ENCODE results near the gene TRIM47. TPM values are rescaled to one million over a fixed set of nuclear protein-coding genes. Genes with fewer than 3 reads are reported as not detected.
"Not testable (repeated sequence)": the region's sequence is repeated elsewhere in the genome, so short reads cannot be mapped to it uniquely, and the experiment has no call there.

Gene TRIM47
- total RNA-seq, 4 donors from 2014 or later, result 67.8 to 147 (median 81.9) TPM

DNA sequence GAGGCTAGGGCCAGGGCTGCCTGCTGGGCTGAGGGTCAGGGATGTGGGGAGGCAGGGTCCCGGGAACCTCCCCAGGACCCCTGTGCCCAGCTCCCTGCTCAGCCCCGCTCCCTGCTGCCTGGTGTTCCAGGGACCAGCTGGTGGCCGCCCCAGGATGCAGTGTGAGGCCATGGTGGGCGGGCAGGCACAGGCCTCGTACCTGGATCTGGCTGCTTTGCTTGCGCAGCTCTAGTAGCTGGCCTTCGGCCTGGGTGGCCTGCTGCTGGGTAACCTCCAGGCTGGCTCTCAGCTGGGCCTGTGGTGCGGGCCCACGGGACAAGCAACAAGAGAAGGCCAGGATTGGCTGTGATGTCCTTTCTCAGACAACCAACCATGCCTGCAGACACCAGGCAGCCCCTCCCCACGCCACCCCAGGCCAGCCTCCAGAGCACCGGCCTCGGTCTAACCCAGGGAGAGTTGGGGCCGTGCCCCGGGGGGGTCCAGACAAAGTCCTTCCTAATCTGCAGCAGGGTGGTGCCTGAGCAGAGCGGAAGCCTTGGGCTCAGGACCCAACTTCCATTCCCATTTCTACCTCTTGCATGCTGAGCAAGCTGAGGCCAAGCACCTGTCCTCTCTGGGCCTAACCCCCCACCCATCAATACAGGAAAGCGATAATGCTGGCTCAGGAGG, 14.3 kb upstream of the TRIM47 start:
- Histone ChIP-seq H3K36me3 (peaks cover 12 to 51% (median 42%) of the 10 kb centered on the region in 4 donors), H3K4me3 (no peak overlapping the region), H3K9me3 (no peaks in the 10 kb centered on the region), H3K27ac (replicated peaks in 1 of 4) (peak overlapping the region in 1 of 4 donors; percentile 15), H3K27me3 (no peaks in the 10 kb centered on the region), H3K4me1 (peaks cover 25 to 52% (median 49%) of the 10 kb centered on the region in 4 donors)
- 88% methylated on average over 8 of the region's 16 CpGs for WGBS
- DNase-seq (ENCODE audit: extremely low spot score), result no peak
- TF ChIP-seq EP300 (IDR thresholded peaks at IDR 0.05), result no peak
- no peak for TF ChIP-seq POLR2AphosphoS5 (IDR thresholded peaks at IDR 0.05)
- TF ChIP-seq POLR2A (IDR thresholded peaks at IDR 0.05; ENCODE audit: low read depth), result no peak
- TF ChIP-seq, protein P1, sequence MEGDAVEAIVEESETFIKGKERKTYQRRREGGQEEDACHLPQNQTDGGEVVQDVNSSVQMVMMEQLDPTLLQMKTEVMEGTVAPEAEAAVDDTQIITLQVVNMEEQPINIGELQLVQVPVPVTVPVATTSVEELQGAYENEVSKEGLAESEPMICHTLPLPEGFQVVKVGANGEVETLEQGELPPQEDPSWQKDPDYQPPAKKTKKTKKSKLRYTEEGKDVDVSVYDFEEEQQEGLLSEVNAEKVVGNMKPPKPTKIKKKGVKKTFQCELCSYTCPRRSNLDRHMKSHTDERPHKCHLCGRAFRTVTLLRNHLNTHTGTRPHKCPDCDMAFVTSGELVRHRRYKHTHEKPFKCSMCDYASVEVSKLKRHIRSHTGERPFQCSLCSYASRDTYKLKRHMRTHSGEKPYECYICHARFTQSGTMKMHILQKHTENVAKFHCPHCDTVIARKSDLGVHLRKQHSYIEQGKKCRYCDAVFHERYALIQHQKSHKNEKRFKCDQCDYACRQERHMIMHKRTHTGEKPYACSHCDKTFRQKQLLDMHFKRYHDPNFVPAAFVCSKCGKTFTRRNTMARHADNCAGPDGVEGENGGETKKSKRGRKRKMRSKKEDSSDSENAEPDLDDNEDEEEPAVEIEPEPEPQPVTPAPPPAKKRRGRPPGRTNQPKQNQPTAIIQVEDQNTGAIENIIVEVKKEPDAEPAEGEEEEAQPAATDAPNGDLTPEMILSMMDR (IDR thresholded peaks at IDR 0.05), result no peak
- intact Hi-C loops (cut with DNase I), result no loop called here

DNA sequence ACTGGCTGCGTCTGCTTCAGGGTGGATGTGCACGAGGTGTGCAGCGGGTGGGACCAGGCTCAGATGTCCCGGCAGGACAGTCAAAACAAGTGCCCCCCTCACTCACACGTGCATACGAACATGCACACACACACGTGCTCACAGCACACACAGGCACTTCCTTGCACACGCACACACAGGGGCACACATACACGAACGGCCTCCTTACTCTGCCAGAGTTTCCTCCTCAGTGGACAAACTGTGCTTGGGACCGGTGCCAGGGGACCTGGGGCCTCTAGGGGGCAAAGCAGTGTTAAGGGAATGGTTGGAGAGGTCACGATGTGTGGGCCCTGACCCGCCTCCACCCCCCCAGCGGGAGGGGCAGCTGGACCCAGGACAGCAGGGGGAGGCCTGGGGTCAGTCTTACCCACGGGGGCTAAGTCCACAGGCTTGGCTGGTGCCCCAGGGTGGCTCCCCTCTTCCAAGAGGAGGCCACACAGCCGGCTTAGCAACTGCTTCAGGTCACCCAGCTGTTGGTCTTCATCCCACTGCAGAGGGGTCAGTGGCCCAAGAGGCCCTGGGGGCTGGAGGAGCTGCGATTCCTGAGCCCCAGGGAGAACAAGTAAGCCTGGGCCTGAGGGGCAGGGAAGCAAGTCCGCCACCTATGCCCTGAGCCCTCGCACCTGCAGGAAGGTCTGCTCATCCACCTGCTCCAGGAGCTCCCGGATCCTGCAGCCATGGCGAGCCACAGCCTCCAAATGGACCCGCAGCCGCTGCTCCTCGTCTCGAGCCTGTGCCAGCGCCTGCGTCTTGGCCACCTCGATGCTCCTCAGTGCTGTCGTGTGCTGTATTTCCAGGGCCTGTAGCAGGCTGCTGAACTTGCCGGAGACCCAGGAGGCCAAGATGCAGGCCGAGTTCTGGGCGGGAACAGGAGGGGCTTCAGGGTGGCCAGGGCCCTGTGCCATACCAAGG, 13.5 kb upstream of the TRIM47 start:
- no peak for TF ChIP-seq EP300 (IDR thresholded peaks at IDR 0.05)
- TF ChIP-seq POLR2A (IDR thresholded peaks at IDR 0.05; ENCODE audit: low read depth), result no peak
- TF ChIP-seq, protein P1 (IDR thresholded peaks at IDR 0.05), result no peak
- no peak for TF ChIP-seq POLR2AphosphoS5 (IDR thresholded peaks at IDR 0.05)
- intact Hi-C loops (cut with DNase I), result no loop called here
- no peaks in the 10 kb centered on the region for H3K9me3 ChIP-seq
- no peak overlapping the region for H3K27ac ChIP-seq (replicated peaks in 1 of 4)
- 84% methylated on average over 27 of the region's 32 CpGs for WGBS
- H3K4me1 ChIP-seq, result peaks cover 21 to 44% (median 41%) of the 10 kb centered on the region in 4 donors
- no peaks in the 10 kb centered on the region for H3K27me3 ChIP-seq
- DNase-seq (ENCODE audit: extremely low spot score), result no peak
- H3K4me3 ChIP-seq, result no peak overlapping the region
- H3K36me3 ChIP-seq, result peaks cover 12 to 56% (median 42%) of the 10 kb centered on the region in 4 donors

DNA sequence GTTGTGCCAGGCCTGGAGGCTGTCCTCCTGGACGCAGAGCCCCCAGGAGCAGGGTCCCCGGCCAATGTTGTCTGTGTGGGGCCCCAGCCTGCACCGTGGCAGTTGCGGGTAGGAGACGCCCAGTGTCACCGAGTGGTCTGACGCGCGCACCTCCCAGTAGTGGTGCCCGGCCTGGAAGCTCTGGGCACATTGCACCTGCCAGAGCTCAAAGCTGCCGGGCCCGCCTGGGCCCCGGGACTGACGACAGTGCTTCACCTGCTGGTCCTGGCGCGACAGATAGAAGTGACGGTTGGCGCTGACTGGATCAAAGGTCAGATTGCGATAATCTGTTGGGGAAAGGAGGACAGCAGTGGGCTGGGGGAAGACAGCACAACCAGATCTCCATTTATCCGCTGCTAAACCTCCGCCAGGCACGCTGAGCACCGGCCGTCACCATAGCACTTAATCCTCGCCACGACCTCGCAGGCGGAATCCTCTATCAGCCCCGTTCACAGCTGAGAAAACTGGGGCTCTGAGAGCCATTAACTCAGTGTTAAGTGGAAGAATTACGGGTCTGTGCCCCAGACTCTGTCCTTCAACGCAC, 12.7 kb upstream of the TRIM47 start:
- H3K4me3 ChIP-seq, result no peak overlapping the region
- DNase-seq (ENCODE audit: extremely low spot score), result no peak
- intact Hi-C loops (cut with DNase I), result no loop called here
- H3K27ac ChIP-seq (replicated peaks in 1 of 4), result no peak overlapping the region
- H3K4me1 ChIP-seq, result peaks cover 21 to 42% (median 40%) of the 10 kb centered on the region in 4 donors
- no peaks in the 10 kb centered on the region for H3K9me3 ChIP-seq
- peaks cover 12 to 56% (median 42%) of the 10 kb centered on the region in 4 donors for H3K36me3 ChIP-seq
- WGBS, result 91% methylated on average over 17 of the region's 31 CpGs
- no peaks in the 10 kb centered on the region for H3K27me3 ChIP-seq
- TF ChIP-seq POLR2A (IDR thresholded peaks at IDR 0.05; ENCODE audit: low read depth), result no peak
- no peak for TF ChIP-seq EP300 (IDR thresholded peaks at IDR 0.05)
- TF ChIP-seq, protein P1 (IDR thresholded peaks at IDR 0.05), result no peak
- no peak for TF ChIP-seq POLR2AphosphoS5 (IDR thresholded peaks at IDR 0.05)

DNA sequence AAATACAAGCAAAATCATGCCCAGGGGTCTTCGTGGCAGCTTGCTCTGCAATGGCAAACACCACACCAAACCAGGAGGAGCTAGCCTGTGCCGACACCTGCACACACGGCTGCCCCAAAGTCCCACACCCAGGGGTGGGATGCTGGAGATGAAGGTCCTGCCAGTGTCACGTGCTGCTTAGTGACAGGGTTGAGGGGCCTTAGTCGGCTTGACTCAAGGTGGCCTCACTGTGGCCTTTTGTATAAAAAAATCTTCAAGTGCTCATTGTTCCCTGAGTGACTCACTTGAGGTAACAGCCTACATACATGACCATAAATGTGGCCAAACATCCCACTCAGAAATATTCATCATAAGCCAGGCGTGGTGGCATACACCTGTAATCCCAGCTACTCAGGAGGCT, 11.1 kb upstream of the TRIM47 start:
- Histone ChIP-seq H3K27me3 (no peaks in the 10 kb centered on the region), H3K9me3 (no peaks in the 10 kb centered on the region), H3K4me3 (no peak overlapping the region), H3K4me1 (peaks cover 5 to 26% (median 24%) of the 10 kb centered on the region in 4 donors), H3K36me3 (peaks cover 12 to 56% (median 42%) of the 10 kb centered on the region in 4 donors), H3K27ac (replicated peaks in 1 of 4) (no peak overlapping the region)
- WGBS, result 78% methylated on average over 3 of the region's 6 CpGs
- DNase-seq (ENCODE audit: extremely low spot score), result no peak
- no peak for TF ChIP-seq POLR2A (IDR thresholded peaks at IDR 0.05; ENCODE audit: low read depth)
- intact Hi-C loops (cut with DNase I), result no loop called here

DNA sequence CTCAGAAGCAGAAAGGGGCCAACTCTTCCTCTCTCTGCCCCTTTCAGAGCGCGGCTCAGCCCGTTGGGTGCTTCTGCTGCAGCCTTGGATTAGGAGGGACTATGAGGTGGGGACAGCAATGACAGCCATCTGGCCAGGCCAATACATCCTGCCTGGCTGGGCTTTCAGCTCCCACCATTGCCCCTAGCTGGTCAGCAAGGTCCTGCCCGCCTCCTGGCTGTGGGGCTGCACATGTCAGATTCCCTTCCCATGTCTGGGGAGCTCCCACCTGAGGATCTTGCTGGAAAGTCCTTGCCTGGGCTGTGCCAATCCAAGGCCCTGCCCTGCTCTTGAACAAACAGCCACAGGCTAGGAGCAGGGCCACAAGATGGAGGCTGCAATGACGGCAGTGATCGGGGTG, 10.1 kb upstream of the TRIM47 start:
- Histone ChIP-seq H3K36me3 (peaks cover 12 to 56% (median 42%) of the 10 kb centered on the region in 4 donors), H3K9me3 (no peaks in the 10 kb centered on the region), H3K27ac (replicated peaks in 1 of 4) (no peak overlapping the region), H3K4me1 (peaks cover 0 to 16% (median 14%) of the 10 kb centered on the region in 4 donors), H3K4me3 (no peak overlapping the region), H3K27me3 (no peaks in the 10 kb centered on the region)
- TF ChIP-seq POLR2A (IDR thresholded peaks at IDR 0.05; ENCODE audit: low read depth) (no peak), EP300 (IDR thresholded peaks at IDR 0.05) (no peak), POLR2AphosphoS5 (IDR thresholded peaks at IDR 0.05) (no peak)
- TF ChIP-seq, protein P1 (IDR thresholded peaks at IDR 0.05), result no peak
- DNase-seq (ENCODE audit: extremely low spot score), result no peak
- 82% methylated on average over 6 of the region's 6 CpGs for WGBS
- intact Hi-C loops (cut with DNase I), result no loop called here

DNA sequence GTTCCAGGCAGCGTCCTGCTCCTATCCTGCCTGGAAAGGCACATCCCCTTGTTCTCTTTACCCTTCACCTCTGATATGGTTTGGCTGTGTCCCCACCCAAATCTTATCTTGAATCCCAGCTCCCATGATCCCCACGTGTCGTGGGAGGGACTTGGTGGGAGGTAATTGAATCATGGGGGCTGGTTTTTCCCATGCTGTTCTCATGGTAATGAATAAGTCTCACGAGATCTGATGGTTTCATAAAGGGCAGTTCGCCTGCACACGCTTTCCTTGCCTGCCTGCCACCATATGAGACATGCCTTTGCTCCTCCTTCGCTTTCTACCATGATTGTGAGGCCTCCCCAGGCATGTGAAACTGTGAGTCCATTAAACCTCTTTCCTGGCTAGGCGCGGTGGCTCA, 7.5 kb upstream of the TRIM47 start:
- H3K27me3 ChIP-seq; H3K4me3 ChIP-seq; intact Hi-C loops (cut with DNase I); H3K4me1 ChIP-seq; DNase-seq (ENCODE audit: extremely low spot score); H3K27ac ChIP-seq (replicated peaks in 1 of 4); H3K9me3 ChIP-seq: not testable (repeated sequence)
- 88% methylated on average over 9 of the region's 9 CpGs for WGBS
- H3K36me3 ChIP-seq, result peaks cover 4 to 35% (median 23%) of the 10 kb centered on the region in 4 donors

Measured in esophagus muscularis mucosa (tissue), 4 donors.